ENCODE results near the gene PISD. TPM values are rescaled to one million over a fixed set of nuclear protein-coding genes. Genes with fewer than 3 reads are reported as not detected.

The PISD gene
- total RNA-seq, 1 experiment from 2014 or later, result 36.0 TPM

- Histone ChIP-seq H3K9me2 (replicated peaks; ENCODE audit: low read length) (no peaks in the 10 kb centered on the region), H2AFZ (ENCODE audit: low read length) (no peak overlapping the region), H3K4me3 (ENCODE audit: low read length) (no peak overlapping the region), H3K4me1 (ENCODE audit: insufficient read depth, low read length) (no peaks in the 10 kb centered on the region), H4K20me1 (ENCODE audit: low read length) (no peaks in the 10 kb centered on the region), H3K27me3 (ENCODE audit: low read length) (no peaks in the 10 kb centered on the region), H3K79me2 (ENCODE audit: low read length) (no peaks in the 10 kb centered on the region), H3K9ac (ENCODE audit: low read length) (no peak overlapping the region), H3F3A (ENCODE audit: low read length, unreplicated experiment) (no peaks in the 10 kb centered on the region), H3K9me3 (ENCODE audit: low read length) (no peaks in the 10 kb centered on the region), H3K4me2 (ENCODE audit: low read length) (no peak overlapping the region), H3K27ac (ENCODE audit: low read length) (no peak overlapping the region), H3K36me3 (ENCODE audit: low read depth, low read length) (no peaks in the 10 kb centered on the region)
- TF ChIP-seq, protein P1, sequence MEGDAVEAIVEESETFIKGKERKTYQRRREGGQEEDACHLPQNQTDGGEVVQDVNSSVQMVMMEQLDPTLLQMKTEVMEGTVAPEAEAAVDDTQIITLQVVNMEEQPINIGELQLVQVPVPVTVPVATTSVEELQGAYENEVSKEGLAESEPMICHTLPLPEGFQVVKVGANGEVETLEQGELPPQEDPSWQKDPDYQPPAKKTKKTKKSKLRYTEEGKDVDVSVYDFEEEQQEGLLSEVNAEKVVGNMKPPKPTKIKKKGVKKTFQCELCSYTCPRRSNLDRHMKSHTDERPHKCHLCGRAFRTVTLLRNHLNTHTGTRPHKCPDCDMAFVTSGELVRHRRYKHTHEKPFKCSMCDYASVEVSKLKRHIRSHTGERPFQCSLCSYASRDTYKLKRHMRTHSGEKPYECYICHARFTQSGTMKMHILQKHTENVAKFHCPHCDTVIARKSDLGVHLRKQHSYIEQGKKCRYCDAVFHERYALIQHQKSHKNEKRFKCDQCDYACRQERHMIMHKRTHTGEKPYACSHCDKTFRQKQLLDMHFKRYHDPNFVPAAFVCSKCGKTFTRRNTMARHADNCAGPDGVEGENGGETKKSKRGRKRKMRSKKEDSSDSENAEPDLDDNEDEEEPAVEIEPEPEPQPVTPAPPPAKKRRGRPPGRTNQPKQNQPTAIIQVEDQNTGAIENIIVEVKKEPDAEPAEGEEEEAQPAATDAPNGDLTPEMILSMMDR (conservative IDR thresholded peaks at IDR 0.05; ENCODE audit: low read depth, low read length), result no peak
- no peak for TF ChIP-seq EZH2 (IDR thresholded peaks at IDR 0.05; ENCODE audit: low read length, unreplicated experiment)
- CTCF ChIA-PET, result no interaction called here
- ATAC-seq (no peak), DNase-seq (no peak)
- intact Hi-C loops (cut with micrococcal nuclease), result no loop called here
- BruUV-seq (replicated peaks), result no TSS peak
- POLR2A ChIA-PET (ENCODE audit: unreplicated experiment), result no interaction called here
Observed at GRCh38 chr22:31614781-31615490, 47.1 kb downstream of the PISD start.

DNA sequence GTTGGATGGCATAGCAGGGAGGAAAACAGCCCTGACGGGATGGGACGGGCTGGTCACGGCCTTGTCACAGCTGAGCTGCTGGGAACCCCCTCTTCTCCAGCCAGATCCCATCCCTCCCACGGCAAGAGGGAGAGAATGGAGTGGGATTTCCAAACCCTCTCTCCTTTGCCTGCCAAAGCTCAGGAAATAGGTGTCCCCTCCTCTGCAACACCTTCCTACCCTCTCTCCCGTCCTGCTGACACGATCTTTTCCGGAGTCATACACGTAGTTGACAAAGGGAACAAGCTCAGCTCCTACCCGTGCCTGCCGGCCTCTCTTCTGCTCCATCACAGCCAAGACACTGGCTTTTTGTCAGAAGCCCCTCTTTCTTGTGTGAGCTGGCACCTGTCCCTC is 48.1 kb downstream of the PISD start:
- Histone ChIP-seq H3K79me2 (ENCODE audit: low read length) (no peaks in the 10 kb centered on the region), H3K36me3 (ENCODE audit: low read depth, low read length) (no peaks in the 10 kb centered on the region), H3K9ac (ENCODE audit: low read length) (no peak overlapping the region), H3K4me3 (ENCODE audit: low read length) (no peak overlapping the region), H3K27ac (ENCODE audit: low read length) (no peak overlapping the region), H3K27me3 (ENCODE audit: low read length) (no peaks in the 10 kb centered on the region), H3K4me1 (ENCODE audit: insufficient read depth, low read length) (no peaks in the 10 kb centered on the region), H4K20me1 (ENCODE audit: low read length) (no peaks in the 10 kb centered on the region), H2AFZ (ENCODE audit: low read length) (no peak overlapping the region), H3K9me2 (replicated peaks; ENCODE audit: low read length) (no peaks in the 10 kb centered on the region), H3F3A (ENCODE audit: low read length, unreplicated experiment) (no peaks in the 10 kb centered on the region), H3K4me2 (ENCODE audit: low read length) (no peak overlapping the region), H3K9me3 (ENCODE audit: low read length) (no peaks in the 10 kb centered on the region)
- BruUV-seq (replicated peaks), result no TSS peak
- ChIA-PET POLR2A (ENCODE audit: unreplicated experiment) (interaction anchor here (0.5 kb wide), 1 partner anchor 25 kb away, joined by 6 read pairs; no protein-coding TSS in a partner anchor), CTCF (no interaction called here)
- DNase-seq (no peak), ATAC-seq (no peak)
- intact Hi-C loops (cut with micrococcal nuclease), result no loop called here
- TF ChIP-seq EZH2 (IDR thresholded peaks at IDR 0.05; ENCODE audit: low read length, unreplicated experiment), result no peak
- no peak for TF ChIP-seq EZH2phosphoT487 (IDR thresholded peaks at IDR 0.05; ENCODE audit: borderline replicate concordance, low read length)
- TF ChIP-seq, protein P1 (conservative IDR thresholded peaks at IDR 0.05; ENCODE audit: low read depth, low read length), result no peak

DNA sequence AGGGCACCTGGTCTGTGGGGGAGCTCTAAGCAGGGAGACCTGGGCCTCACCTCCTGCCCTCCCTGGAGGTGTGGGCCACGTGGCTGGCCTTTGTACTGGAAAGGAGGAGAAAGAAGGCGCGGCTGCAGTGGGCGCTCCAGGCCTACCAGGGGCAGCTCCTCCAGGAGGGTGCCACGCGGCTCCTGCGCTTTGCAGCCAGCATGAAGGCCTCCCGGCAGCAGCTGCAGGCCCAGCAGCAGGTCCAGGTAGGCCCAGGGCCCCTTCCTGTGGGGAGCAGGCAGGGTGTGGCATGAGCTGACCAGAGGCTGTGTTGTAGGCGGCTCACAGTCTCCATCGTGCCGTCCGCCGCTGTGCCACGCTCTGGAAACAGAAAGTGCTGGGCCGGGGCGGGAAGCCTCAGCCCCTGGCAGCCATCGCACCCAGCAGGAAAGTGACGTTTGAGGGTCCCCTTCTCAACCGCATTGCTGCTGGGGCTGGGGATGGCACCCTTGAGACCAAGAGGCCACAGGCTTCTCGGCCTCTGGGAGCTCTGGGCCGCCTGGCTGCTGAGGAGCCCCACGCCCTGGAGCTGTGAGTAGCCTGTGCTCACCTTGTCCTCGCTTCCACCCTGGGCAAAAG is 48.6 kb downstream of the PISD start:
- H3K4me1 ChIP-seq (ENCODE audit: insufficient read depth, low read length), result no peaks in the 10 kb centered on the region
- H3K9me2 ChIP-seq (replicated peaks; ENCODE audit: low read length), result no peaks in the 10 kb centered on the region
- no peaks in the 10 kb centered on the region for H3K9me3 ChIP-seq (ENCODE audit: low read length)
- no TSS peak for BruUV-seq (replicated peaks)
- H3K4me2 ChIP-seq (ENCODE audit: low read length), result no peak overlapping the region
- no peak overlapping the region for H2AFZ ChIP-seq (ENCODE audit: low read length)
- H4K20me1 ChIP-seq (ENCODE audit: low read length), result no peaks in the 10 kb centered on the region
- no peaks in the 10 kb centered on the region for H3F3A ChIP-seq (ENCODE audit: low read length, unreplicated experiment)
- no peaks in the 10 kb centered on the region for H3K79me2 ChIP-seq (ENCODE audit: low read length)
- TF ChIP-seq, protein P1 (conservative IDR thresholded peaks at IDR 0.05; ENCODE audit: low read depth, low read length), result no peak
- TF ChIP-seq EZH2 (IDR thresholded peaks at IDR 0.05; ENCODE audit: low read length, unreplicated experiment) (no peak), EZH2phosphoT487 (IDR thresholded peaks at IDR 0.05; ENCODE audit: borderline replicate concordance, low read length) (no peak)
- DNase-seq, result no peak
- H3K9ac ChIP-seq (ENCODE audit: low read length), result no peak overlapping the region
- H3K4me3 ChIP-seq (ENCODE audit: low read length), result no peak overlapping the region
- intact Hi-C loops (cut with micrococcal nuclease), result no loop called here
- H3K27me3 ChIP-seq (ENCODE audit: low read length), result no peaks in the 10 kb centered on the region
- ATAC-seq, result no peak
- ChIA-PET POLR2A (ENCODE audit: unreplicated experiment) (no interaction called here), CTCF (no interaction called here)
- H3K36me3 ChIP-seq (ENCODE audit: low read depth, low read length), result no peaks in the 10 kb centered on the region
- H3K27ac ChIP-seq (ENCODE audit: low read length), result no peak overlapping the region
